Activated gamma-delta T cell treated with anti-CD3 and anti-CD28 coated beads, Interleukin-2, amount 50 U/mL, for 16 hours (primary cell): ENCODE results near the gene PRR33.

Experiments
- DNase-seq: peaks from one replicate; pipeline ENCODE4 v3.0.0-alpha.2; 2020; ENCODE audit warnings: low read depth

The PRR33 gene

DNA sequence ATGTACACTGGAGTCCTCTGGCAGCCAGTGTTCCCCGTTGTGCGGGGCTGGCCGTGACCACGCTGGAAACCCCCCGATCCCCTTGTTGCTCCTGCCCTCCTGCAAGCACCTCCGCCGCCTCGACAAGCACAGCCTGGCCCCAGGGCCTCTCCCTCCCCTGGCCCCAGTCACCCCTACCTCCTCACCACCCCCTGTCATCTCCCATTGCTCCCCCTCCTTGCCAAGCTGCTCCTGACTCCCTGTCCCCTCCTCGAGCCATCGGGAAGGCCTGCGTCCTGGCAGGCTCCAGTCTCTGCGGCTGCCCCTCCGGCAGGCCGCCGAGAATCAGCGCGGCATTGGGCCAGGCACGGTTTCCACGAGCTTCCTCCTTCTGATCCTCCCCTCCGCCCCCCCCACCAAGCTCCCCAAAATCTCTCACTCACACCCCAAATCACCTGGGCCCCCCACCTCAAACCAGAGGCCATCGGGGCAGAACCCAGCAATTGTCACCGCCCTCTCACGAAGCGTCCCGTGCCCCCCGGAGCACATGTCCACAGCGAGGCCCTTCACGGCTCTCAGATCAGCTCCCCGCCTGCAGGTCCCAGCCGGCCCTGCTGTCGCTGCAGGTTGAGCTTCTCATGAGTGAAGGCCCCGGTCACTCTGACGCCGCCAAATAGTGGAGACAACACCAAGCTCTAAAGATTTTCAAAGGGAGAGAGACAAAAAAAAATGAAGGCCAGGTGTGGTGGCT, 44.5 kb downstream of the PRR33 start:
- no peak for DNase-seq

DNA sequence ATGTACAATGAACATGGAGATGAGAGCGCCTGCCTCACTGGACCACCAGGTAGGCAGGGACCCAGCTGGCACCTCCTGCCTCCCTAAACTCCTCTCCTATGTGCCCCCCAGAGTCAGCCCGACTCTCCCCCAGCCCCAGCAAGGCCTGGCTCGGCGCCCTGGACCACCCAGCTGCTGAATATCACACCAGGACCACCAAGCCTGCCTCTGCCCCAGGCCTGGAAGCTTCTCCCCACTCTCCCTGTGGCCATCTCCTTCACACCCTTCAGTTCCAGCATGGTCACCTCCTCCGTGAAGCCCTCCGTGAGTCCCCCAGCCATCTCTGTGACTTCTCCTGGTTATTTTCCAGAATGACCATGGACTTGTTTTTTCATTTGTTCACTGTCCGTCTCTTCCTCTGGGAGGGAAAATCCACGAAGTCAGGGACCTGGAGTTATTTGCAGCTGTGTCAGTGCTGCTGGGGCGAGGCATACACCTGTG, 45.2 kb downstream of the PRR33 start:
- DNase-seq: no peak

DNA sequence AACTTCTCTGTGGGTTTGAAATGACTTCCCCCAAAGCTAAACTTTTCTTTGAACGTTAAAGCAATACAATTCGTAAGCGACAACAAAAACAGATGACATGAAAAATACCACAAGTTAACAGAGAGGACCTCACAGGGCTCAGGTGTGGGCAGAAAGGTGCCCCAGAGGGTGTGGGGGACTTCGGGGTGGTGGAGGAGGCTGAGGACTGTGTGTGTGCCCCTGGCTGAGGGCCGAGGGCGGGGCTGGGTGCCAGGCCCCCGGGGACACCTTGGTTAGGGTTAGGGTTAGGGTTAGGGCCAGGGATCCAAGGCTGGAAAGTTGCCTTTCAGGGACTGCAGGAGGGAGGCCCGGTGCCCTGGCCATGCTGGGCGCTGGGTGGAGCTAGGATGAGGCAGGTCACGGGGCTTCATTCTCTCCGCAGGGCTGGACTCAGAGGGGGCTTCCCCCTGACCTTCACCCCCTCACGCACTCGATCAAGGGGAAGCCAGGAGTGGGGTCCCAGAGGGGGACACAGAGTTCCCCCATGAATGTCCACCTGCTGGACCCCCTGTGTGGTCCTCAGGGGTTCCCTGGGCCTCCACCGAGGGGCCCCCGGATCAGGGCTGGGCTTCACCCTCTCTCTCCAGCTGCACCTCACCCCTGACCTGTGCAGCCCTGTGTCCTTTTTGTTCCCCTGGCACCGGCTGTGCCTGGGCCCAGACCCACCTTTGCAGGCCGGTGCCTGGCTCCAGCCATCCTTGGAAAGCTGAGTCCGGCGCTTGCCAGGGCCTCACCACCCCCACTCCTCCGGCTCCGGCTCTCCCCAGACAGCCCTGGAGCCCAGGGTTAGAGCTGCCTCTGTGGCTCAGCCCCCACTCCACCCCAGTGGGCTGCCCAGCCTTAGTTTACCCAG, 45.9 kb downstream of the PRR33 start:
- no peak for DNase-seq

DNA sequence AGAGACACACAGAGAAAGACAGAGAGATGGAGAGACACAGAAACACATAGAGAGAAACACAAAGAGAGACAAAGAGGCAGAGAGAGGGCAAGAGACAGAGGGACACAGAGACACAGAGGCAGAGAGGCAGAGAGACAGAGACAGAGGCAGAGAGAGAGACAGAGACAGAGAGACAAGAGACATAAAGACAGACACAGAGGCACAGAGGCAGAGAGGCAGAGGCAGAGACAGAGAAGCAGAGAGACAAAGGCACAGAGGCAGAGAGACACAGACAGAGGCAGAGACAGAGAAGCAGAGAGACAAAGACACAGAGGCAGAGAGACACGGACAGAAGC, 46.6 kb downstream of the PRR33 start:
- no peak for DNase-seq

DNA sequence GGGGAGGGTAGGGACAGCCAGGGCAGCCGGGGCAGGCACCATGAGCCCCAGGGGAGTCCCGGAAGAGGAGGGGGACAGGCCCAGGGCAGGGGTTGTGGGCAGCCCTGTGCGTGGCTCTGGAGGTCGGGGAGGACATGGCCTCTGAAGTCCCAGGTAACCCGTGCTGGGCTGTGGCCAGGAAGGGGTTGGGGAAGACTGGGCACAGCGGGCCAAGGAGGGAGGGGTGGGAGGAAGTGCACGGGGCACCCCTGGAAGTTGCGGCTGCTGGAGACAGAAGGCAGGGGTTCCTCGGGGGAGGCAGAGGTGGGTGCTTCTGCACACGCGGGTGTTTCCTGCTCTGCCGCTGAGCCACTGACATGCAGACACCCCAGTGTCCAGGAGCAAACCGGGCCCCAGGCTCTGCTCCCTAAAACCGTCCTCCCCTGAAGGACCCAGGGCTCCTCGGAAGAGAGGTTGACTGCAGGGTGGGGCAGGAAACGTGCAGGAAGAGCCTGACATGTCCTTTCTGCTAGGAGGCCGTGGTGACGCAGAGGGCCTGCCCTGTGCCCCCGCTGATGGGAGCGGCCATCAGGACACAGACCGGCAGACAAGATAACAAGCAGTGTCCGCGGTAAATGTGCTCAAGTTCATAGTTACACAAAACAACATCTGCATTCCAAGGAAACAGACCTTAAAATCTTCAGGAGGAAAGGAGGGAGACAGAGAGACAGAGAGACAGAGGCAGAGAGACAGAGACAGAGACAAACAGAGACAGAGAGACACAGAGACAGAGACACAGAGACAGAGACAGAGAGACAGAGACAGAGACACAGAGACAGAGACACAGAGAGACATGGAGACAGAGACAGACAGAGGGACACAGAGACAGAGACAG, 47.2 kb downstream of the PRR33 start:
- DNase-seq: no peak

DNA sequence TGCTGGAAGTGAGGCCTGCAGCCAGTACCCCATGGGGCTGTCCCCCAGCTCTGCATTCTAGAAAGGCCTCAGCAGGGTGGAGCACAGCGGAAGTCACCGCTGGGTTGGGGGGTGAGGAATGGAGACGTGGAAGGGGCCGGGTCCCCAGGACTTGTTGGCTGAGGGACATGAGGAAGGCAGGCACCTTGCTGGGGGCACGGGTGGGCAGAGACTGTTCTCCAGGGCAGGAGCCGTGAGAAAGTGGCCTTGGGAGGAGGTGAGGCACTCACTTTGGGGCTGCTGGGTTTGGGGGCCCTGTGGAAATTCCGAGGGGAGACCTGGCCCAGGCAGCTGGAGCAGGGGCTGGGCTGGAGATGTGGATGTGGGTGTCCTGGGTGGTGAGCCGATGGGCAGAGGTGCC, 47.9 kb downstream of the PRR33 start:
- no peak for DNase-seq

DNA sequence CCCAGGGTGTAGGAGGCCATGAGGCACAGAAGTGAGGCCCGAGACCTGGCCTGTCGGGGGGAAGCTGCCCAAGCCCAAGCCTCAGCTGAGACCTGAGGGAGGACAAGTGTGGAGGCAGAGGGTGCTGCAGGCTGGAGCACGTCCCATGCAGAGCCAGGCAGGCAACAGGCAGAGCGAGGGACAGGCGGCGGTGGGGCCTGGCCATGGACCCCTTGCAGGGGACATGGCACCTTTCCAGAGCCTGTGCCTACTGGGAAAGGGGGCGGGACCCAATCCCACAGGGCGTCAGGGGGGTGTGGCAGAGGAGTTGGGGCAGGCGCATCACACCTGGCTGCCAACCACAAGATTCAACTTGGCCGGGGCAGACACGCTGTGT, 48.6 kb downstream of the PRR33 start:
- DNase-seq: no peak

DNA sequence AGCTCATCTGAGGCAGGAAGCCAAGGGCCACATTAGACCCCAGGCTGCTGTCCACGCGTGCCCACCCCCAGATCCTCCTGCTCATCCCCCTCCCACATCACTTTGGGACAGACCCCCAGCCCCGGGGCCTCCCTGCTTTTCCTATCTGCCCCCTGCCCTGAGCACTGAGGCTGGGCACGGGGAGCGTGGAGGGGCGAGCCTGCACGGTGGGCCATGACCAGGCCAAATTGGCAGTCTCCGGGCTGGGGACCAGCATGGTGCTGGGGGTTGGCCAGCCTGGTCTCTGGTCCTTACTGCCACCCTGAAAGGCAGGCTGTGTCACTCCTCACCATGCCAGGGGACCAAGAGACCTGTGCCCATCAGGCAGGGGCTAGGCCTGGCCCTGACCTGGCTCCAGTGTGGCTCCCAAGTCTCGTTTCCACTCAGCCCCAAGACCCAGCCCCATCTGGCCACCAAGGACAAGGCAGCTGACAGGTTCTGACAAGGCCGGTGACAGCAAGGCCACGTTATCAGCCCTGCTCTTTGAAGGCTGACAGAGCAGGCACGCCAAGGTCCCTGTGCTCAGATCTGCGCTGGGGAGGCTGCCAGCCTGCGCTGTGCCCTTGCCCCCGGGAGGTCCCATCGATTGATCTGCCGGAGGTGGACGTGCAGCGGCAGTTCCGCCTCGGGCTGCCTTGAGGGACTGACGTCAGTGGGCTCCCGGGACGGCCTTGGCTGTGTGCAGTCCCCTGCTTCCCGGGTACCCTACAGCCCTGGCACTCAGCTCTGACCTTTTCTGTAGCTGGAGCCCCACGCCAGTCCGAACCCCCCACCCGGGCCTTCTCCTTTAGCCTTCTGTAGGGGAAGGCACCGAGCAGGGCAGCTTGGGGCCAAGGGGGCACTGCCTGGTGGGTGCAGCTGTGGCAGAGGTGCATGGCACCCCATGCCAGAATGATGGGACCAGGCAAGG, 49.3 kb downstream of the PRR33 start:
- no peak for DNase-seq

DNA sequence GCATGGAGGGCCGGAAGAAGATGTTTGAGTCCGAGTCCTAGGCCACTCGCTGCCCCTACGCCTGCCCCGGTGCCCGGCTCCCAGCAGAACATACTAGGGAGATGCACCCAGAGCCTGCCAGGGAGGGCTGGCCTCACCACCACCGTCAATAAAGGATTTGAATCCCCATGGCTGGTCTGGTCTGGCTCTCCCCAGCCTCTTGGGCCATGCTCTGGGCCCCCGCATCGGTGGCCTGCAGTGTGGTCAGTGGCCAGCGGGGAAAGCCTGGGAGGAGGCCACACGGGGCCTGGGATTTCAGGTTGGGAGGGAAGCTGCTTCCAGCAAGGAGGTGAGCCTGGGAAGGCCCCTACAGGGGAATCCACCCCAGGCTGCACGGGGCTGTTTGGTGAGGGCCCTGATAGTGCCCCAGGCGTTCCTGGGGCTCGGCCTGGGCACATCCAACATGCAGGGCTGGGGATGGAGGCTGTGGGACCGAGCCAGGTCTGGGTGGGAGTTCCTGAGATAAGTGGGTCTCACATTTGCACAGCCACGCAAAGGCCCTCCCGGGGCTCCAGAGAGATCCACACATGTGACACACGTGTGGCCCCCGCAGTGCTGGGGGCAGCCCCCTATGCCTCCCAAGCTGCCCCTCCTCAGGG, 50.1 kb downstream of the PRR33 start:
- DNase-seq: no peak

DNA sequence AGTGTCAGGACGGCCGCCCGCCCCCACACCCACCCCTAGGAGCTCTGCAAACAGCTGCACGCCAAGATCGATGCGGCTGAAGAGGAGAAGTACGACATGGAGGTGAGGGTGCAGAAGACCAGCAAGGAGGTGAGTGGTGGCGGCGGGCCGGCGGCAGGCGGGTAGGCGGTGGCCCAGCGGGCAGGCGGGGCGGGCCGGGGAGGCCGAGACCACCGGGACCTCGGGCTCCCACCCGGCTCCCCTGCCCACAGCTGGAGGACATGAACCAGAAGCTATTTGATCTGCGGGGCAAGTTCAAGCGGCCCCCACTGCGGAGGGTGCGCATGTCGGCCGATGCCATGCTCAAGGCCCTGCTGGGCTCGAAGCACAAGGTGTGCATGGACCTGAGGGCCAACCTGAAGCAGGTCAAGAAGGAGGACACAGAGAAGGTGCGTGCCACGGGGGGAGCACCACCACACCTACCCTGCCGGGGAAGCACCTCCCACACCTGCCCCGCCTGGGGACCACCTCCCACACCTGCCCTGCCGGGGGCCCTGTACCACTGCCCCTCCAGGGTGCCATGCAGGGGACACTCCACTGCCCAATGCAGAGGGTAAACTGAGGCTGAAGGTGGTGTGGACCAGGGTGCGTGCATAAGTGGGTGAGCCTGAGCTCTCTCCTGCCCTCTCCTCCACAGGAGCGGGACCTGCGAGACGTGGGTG, 50.8 kb downstream of the PRR33 start:
- DNase-seq: no peak

DNA sequence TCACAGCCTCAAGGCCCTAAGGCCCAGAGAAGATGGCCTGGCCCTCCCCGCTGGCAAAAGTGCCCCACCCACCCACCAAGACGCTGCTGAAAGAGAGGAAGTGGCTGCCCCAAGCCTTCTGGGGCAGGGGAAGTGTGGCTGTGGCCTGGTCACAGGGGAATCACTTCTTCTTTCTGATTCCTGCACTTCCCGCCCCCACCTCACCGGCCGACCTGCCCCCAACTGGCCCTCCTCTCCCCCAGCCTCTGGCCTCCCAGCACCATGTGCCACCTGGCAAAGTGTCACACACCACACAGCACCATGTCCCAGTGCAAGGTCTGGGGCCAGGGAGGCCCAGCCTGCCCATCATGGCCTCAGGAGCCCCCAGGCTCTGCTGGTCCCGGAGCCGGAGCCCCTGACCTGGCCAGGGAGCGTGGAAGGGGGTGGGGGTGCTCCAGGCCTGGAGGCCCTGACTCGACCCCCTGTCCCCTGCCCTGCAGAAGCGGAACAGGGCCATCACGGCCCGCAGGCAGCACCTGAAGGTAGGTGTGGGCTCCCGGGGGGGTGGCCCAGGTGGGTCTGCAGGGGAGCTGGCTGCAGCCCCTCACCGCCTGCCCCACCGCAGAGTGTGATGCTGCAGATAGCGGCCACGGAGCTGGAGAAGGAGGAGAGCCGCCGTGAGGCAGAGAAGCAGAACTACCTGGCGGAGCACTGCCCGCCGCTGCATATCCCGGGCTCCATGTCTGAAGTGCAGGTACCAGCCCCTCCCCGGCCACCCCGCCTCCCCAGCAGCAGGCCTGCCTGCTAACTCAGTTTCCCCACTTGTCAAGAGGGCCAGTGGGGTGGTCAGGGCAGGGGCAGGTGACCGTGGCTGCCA, 51.5 kb downstream of the PRR33 start:
- DNase-seq: no peak

DNA sequence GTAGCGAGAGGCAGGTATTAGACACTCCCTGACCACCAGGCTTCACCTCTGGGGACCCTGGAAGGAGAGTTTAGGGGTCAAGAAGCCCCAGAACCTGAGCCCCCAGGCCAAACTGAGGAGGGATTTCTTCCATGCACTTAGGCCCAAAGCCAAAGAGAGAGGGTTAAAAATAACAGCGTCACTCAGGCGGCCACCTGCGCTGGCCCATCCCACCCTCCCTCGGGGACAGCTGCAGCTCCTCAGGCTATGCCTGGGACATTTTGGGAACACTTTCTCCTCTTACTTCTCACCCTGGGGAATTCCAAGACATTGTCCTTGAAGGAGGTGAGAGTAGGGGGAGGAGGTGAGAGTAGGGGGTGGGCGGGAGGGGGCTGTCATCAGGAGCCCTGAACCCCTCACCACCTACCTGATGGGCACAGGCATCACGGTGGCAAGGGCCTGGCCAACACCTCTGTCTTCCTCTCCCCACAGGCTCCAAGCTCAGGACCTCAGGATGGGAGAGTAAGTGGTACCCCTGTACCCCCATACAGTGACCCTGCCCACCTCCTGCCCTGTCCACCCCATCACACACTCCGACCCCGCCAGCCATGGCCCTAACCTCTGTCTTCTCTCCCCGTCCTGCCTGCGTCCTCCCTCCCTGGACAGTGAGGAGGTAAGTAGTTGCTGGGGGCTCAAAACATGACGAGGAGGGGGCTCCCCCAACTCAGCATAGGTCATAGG, 52.3 kb downstream of the PRR33 start:
- no peak for DNase-seq

DNA sequence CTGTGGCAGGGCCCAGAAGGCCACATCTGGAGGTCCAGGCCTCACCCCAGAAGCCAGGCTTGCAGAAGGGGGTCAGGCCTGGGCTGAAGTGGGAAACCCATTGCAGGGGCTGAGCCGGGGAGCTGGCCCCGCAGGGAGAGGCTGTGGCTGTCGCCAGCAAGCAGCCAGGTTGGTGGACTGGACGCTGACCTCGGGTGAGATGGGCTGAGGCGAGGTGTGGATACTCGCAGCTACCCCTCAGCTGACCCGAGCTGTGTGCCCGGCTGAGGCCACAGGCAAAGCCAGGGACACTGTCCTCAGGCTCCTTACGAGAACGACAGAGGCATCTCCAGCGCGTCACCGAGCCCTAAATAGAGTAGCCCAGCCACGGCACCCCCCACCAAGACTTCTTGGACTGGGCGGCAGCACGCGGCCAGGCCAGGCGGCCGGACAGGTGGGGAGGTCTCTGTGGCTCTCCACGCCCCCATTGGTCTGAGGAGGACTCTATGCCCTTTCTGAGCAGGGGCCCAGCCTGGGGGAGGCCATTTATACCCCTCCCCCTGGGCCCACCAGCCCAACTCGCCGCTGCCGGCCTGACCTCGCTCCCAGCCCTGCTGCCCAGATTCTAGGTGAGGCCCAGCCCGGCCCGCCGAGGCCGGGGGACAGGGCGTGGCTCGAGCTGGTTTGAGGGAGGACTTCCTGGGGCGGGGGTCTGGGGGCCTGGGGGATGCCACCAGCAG, 53.1 kb downstream of the PRR33 start, which contains the start of gene TNNI2:
TSS of gene TNNI2 (plus strand) at position 556 of the 719 bp plus-strand sequence. CDS start 716 bp downstream, outside the sequence.
- no peak for DNase-seq
